Coronary artery (tissue), 2 donors: Measurements from ENCODE around the gene EML1.

Experiments used
- DNase-seq: peaks from one replicate; pipeline ENCODE4 v3.0.0-alpha.2; 2017; ENCODE audit warnings: low spot score
- H3K27ac ChIP-seq, 2 donors: fragments of 200-600 bp; sonication (generic); one replicate each; pipeline ENCODE4 v1.5.1; 2016 to 2019
- H3K4me3 ChIP-seq: fragments of 200-600 bp; sonication (generic); 2 replicates; pipeline ENCODE4 v1.5.1; 2016; ENCODE audit warnings: mild to moderate bottlenecking, moderate library complexity
- TF ChIP-seq, protein P1 (sequence below): fragments of 200-600 bp; sonication (generic); IDR thresholded peaks from one replicate; pipeline ENCODE4 v1.5.1; 2019; ENCODE audit warnings: antibody characterized with exemption

The EML1 gene

DNA sequence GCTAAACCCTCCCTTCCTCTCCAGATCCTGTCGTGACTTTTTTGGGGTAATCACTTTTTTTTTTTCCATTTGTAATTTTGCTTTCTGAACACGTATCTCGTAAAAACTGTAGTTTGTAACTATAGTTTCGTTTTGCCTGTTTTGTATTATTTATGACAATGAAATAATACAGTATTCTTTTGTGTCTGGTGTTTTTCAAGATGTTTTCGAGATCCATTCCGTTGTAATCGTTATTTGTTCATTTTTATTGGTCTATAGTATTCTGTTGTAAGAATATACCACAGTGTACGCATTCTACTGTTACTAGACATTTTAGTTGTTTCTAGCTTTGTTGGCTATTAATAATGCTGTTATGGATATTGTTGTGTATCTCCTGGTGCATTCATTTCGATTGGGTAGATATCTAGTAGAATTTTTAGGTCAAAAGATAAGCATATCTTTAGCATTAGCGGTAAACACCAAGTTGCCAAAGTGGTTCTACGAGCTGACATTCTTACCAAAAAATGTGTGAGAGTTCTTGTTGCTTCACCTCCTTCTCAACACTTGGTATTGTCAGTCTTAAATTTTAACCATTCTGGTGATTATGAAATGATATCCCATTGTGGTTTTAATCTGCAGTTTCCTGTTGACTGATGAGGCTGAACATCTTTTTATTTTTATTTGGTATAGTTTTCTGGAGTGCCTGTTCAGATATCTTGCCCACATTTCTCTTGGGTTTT, 179.7 kb downstream of the EML1 start:
- Histone ChIP-seq H3K4me3 (peak overlapping the region; percentile 80), H3K27ac (no peak overlapping the region)
- DNase-seq = no peak
- TF ChIP-seq, protein P1, sequence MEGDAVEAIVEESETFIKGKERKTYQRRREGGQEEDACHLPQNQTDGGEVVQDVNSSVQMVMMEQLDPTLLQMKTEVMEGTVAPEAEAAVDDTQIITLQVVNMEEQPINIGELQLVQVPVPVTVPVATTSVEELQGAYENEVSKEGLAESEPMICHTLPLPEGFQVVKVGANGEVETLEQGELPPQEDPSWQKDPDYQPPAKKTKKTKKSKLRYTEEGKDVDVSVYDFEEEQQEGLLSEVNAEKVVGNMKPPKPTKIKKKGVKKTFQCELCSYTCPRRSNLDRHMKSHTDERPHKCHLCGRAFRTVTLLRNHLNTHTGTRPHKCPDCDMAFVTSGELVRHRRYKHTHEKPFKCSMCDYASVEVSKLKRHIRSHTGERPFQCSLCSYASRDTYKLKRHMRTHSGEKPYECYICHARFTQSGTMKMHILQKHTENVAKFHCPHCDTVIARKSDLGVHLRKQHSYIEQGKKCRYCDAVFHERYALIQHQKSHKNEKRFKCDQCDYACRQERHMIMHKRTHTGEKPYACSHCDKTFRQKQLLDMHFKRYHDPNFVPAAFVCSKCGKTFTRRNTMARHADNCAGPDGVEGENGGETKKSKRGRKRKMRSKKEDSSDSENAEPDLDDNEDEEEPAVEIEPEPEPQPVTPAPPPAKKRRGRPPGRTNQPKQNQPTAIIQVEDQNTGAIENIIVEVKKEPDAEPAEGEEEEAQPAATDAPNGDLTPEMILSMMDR = no peak

DNA sequence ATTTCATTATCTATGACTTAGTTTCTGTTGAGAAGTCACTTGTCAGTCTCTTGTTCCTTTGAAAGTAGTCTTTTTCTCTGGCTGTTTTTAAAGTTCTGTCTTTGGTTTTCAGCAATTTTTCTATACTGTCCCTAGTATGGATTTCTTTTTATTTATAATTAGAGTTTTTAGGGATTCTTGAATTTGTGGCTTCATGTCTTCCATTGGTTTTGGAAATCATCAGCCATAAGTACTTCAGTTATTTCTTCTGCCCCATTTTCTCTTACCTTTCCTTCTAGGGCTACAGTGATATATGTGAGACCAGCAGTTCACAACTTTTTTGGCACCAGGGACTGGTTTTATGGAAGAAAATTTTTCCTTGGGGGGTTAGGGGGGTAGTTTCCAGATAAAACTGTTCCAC, 182.0 kb downstream of the EML1 start:
- TF ChIP-seq, protein P1 = no peak
- DNase-seq = no peak
- H3K27ac ChIP-seq = no peak overlapping the region
- H3K4me3 ChIP-seq = no peak overlapping the region

DNA sequence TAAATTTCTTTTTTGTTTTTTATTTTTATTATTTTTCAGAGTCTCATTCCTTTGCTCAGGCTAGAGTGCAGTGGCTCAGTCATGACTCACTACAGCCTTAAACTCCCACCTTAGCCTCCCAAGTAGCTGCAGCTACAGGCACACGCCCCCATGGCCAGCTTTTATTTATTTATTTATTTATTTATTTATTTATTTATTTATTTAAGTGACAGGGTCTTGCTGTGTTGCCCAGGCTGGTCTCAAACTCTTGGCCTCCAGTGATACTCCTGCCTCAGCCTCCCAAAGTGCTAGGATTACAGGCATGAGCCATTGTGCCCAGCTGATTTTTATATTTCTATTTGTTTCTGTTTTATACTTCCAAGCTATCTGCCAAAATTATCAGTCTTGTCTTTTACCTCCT, 182.8 kb downstream of the EML1 start:
- Histone ChIP-seq H3K4me3 (no peak overlapping the region), H3K27ac (no peak overlapping the region)
- DNase-seq = no peak
- TF ChIP-seq, protein P1 = no peak

DNA sequence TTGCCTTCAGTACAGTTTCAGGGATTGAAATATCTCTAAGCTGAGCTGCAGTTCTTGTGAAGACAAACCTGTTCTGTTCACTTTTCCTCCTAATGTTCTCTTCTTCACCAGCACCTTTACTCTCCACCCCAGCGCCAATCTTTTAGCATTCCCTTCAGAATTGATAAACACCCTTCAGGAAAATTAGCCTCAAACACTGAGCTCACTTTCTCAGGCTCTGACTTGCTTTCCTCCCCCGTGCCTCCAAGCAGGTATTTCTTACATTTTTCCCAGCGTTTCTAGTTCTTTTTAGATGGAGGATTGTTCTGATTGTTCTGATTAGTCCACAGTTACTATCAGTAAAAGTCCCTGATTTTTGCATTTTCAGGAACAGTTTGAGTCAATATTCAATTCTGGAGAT, 183.5 kb downstream of the EML1 start:
- no peak for DNase-seq

DNA sequence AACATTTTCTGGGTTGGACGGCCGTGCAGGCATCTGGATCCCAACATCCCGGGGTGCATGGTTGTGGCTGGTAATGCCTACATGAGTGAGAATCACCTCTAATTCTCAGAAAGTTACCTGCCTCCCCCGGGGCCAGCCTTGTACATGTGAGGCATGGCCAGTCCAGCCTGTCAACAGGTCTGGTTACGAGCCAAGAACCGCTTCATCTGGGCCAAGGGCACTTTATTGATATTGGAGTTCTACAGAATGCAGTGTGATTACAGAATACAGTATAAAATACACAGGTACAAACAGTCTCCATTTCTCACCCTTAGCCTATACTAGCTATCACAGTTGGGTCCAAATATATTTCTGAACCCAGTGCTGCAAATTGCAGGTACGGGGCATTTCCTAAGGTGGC, 187.1 kb downstream of the EML1 start:
- TF ChIP-seq, protein P1 = no peak
- no peak overlapping the region for H3K27ac ChIP-seq
- H3K4me3 ChIP-seq = no peak overlapping the region
- DNase-seq = no peak

More for the DNA sequence above, 183.5 kb downstream of the EML1 start:
- TF ChIP-seq, protein P1 = no peak
- Histone ChIP-seq H3K4me3 (no peak overlapping the region), H3K27ac (no peak overlapping the region)

DNA sequence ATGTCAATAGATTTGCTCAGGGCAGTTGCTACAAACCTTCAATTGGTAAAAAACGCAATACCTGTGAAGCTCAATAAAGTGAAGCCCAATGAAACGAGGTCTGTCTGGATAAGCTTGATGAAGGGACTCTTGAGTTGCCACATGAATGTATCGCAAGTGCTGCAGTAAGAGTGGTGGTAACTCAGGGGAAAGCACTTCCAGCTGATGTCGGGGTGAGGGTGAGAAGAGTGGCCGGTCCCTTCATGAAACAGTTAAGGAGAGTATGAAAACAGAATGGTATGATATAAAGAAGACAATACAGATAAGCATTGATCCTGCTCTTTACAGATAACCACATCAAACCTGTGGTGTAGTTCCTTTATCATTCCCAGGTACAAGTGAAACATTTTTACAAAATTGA, 188.6 kb downstream of the EML1 start:
- no peak overlapping the region for H3K27ac ChIP-seq
- TF ChIP-seq, protein P1 = no peak
- DNase-seq = no peak
- H3K4me3 ChIP-seq = no peak overlapping the region

DNA sequence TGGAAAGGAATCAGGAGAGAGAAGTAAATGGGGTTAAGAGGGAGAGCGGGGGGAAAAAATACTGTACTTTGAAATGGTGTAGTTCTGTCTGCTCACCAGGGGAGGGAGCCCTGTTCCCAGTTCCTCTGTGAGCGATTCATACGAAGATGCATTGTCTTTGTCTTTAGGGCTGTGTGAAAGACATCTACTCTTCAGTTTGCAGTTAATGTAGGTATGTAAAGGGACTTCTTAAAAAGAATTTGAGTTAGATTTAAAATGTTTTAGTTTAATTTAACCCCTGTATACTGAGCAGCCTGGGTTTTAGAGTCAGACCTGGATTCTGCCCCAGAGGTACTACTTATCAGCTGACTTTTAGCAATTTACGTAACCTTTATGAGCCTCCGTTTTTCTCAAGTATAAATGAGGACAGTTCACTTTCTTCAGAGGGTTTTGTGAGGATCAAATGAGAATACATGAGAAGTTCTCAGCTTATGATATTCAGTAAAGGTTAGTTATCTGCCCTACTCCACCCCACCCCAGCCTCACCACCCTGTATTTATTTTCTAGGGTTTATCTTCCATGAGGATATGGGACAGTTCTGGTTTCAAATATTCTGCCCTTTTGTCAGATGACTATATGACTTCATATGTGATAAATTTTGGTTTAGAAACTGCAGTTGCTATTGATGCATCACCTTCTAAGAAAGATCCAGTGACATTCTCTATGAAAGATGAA, 189.5 kb downstream of the EML1 start:
- DNase-seq = no peak
- H3K27ac ChIP-seq = no peak overlapping the region
- no peak overlapping the region for H3K4me3 ChIP-seq
- TF ChIP-seq, protein P1 = peak; percentile 59
